Panc1 (cell line): Measurements from ENCODE around the gene HCN4. TPM values are rescaled to one million over a fixed set of nuclear protein-coding genes. Genes with fewer than 3 reads are reported as not detected.

Experiments used
- ATAC-seq: fragments of 200-7000 bp; cut with Tn5 transposase; 2 replicates; pipeline ENCODE4 v1.9.1; 2020; ENCODE audit warnings: mild to moderate bottlenecking, moderate library complexity
- BruUV-seq: library from RNA; stranded (reverse); fragments of 400-500 nt; replicated peaks from 2 replicates; lab custom pipeline; 2021; lab: Mats Ljungman, UMichigan
- CTCF ChIA-PET: fragments of 300-600 bp; sonication (Branson Sonifier 250); formaldehyde crosslinking; loops from one replicate; lab custom pipeline; 2022; ENCODE audit warnings: antibody characterized with exemption; lab: Charles Lee
- POLR2A ChIA-PET: fragments of 300-600 bp; sonication (Branson Sonifier 250); formaldehyde crosslinking; loops from one replicate; lab custom pipeline; 2022; ENCODE audit warnings: antibody characterized with exemption; lab: Charles Lee
- DNase-seq: peaks from one replicate; pipeline ENCODE4 v3.0.0-alpha.2; 2010; ENCODE audit warnings: low read depth, low spot score
- H3K27ac ChIP-seq: 2 replicates; pipeline ENCODE4 v1.5.1; 2011; ENCODE audit warnings: mild to moderate bottlenecking, low read length, inconsistent platforms
- H3K27me3 ChIP-seq: fragments of 200-500 bp; sonication (Bioruptor generic); 2 replicates; pipeline ENCODE4 v1.6.0; 2014; ENCODE audit warnings: low read length, inconsistent platforms; ENCODE audit not compliant: control insufficient read depth, insufficient read depth
- H3K36me3 ChIP-seq: fragments of 200-500 bp; sonication (Bioruptor generic); 2 replicates; pipeline ENCODE4 v1.5.1; 2014; ENCODE audit warnings: inconsistent platforms, mild to moderate bottlenecking, low read length, moderate library complexity; ENCODE audit not compliant: control insufficient read depth, insufficient read depth
- H3K4me1 ChIP-seq: 2 replicates; pipeline ENCODE4 v1.5.1; 2011; ENCODE audit warnings: inconsistent platforms, mild to moderate bottlenecking, low read length, moderate library complexity; ENCODE audit not compliant: control insufficient read depth, insufficient read depth
- H3K4me3 ChIP-seq, 2 experiments: 2 replicates each; pipeline ENCODE4 v1.5.1; 2011 to 2012; ENCODE audit warnings: low read depth in 2 of 2, low read length in 2 of 2, mild to moderate bottlenecking in 2 of 2, inconsistent platforms in 1 of 2, moderate library complexity in 1 of 2
- H3K9me3 ChIP-seq: fragments of 200-500 bp; sonication (Bioruptor generic); 2 replicates; pipeline ENCODE4 v1.5.1; 2014; ENCODE audit warnings: low read depth, mild to moderate bottlenecking, inconsistent platforms, low read length, moderate library complexity; ENCODE audit not compliant: control insufficient read depth, insufficient read depth
- POLR2AphosphoS5 ChIP-seq: IDR thresholded peaks from 2 replicates; pipeline ENCODE4 v1.6.1; 2012; ENCODE audit warnings: mild to moderate bottlenecking, low read depth, low read length, moderate library complexity
- TCF7L2 ChIP-seq: IDR thresholded peaks from 2 replicates; pipeline ENCODE4 v1.6.1; 2011; ENCODE audit warnings: mild to moderate bottlenecking, low read depth, low read length, inconsistent platforms
- in situ Hi-C: cut with HindIII; loops from 2 replicates; pipeline ENCODE4 v1.10.0; 2016; ENCODE audit warnings: low sequenced_read_pairs, low pct_unique_long_range_greater_than_20kb
- intact Hi-C: fragments of 100-400 bp; cut with micrococcal nuclease; formaldehyde crosslinking; loops from one replicate; pipeline ENCODE4 v1.10.0; 2022; ENCODE audit not compliant: unreplicated experiment
- total RNA-seq: library from RNA; stranded (reverse); gene quantifications from one replicate; pipeline ENCODE4 v1.2.1, GENCODE V29; 2021; ENCODE audit not compliant: unreplicated experiment
- TF ChIP-seq, protein P1 (sequence below): fragments of 450-650 bp; IDR thresholded peaks from 2 replicates; pipeline ENCODE4 v1.5.1; 2017; ENCODE audit warnings: mild to moderate bottlenecking

The HCN4 gene
- total RNA-seq, 1 experiment from 2014 or later = 0.15 TPM

DNA sequence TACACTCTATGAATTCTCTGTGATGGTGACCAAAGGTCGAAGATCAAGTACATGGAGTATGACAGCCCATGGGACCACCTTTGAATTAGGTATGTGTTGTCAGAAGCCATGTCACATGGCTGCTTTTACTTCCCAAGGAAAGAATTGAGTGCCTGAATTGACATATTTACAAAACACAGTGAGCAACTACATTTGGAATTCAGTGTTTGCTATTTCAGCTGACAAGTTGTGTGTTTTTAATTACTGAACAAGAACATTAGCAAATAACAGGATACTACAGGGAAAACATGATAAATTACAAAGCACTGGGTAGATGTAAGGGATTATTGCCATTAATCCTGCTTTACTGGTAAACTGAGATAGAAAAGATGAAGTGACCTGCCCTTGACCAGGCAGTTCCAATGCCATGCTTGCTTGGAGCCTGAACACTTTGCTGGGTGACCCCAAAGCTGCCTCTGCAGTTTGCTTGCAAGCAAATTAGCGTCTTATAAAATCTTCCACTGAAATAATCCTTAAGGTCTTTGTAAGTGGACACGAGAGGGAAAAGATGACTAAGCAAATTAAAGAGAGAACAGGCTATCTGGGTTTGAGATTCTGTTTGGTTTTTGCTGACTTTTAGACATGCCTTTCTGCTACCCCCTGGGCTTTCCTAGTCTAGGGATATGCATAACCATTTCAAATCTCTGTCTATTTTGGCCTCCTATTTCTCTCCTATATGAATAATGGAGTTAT, 98.2 kb downstream of the HCN4 start:
- DNase-seq = no peak
- intact Hi-C loops (no loop called here), in situ Hi-C loops (no loop called here)
- CTCF ChIA-PET = no interaction called here
- Histone ChIP-seq H3K27ac (no peak overlapping the region), H3K36me3 (no peaks in the 10 kb centered on the region), H3K9me3 (no peaks in the 10 kb centered on the region), H3K4me3 (no peak overlapping the region), H3K4me1 (no peaks in the 10 kb centered on the region), H3K27me3 (no peaks in the 10 kb centered on the region)
- BruUV-seq = no TSS peak
- no peak for ATAC-seq
- POLR2A ChIA-PET = no interaction called here
- TF ChIP-seq, protein P1, sequence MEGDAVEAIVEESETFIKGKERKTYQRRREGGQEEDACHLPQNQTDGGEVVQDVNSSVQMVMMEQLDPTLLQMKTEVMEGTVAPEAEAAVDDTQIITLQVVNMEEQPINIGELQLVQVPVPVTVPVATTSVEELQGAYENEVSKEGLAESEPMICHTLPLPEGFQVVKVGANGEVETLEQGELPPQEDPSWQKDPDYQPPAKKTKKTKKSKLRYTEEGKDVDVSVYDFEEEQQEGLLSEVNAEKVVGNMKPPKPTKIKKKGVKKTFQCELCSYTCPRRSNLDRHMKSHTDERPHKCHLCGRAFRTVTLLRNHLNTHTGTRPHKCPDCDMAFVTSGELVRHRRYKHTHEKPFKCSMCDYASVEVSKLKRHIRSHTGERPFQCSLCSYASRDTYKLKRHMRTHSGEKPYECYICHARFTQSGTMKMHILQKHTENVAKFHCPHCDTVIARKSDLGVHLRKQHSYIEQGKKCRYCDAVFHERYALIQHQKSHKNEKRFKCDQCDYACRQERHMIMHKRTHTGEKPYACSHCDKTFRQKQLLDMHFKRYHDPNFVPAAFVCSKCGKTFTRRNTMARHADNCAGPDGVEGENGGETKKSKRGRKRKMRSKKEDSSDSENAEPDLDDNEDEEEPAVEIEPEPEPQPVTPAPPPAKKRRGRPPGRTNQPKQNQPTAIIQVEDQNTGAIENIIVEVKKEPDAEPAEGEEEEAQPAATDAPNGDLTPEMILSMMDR = no peak
- TF ChIP-seq TCF7L2 (no peak), POLR2AphosphoS5 (no peak)

Other genes with a start within 250 kb of the HCN4 start
- gene REC114, start 74.2 kb upstream of the HCN4 start, total RNA-seq = not detected